Erythroblast (primary cell): ENCODE measurements around the gene TIMM23.

Experiments
- GATA1 ChIP-seq: IDR thresholded peaks from 2 replicates; pipeline ENCODE4 v1.6.1; 2011; ENCODE audit warnings: low read depth, mild to moderate bottlenecking, control low read depth, low read length, moderate library complexity
- POLR2A ChIP-seq: IDR thresholded peaks from 2 replicates; pipeline ENCODE4 v1.6.1; 2011; ENCODE audit warnings: mild to moderate bottlenecking, low read length

- TF ChIP-seq POLR2A (no peak), GATA1 (no peak)
Observed at GRCh38 chr10:46000538-46000937, 28.2 kb downstream of the TIMM23 start.
